Body of pancreas (tissue), 4 donors: ENCODE data around the gene RCOR2.

ENCODE experiments used
- CTCF ChIP-seq, 7 experiments: fragments of 450-650 bp in 4 of 7; fragments of 200-600 bp in 3 of 7; sonication (generic) in 3 of 7; IDR thresholded peaks; one replicate each; pipeline ENCODE4 v1.5.1; 2016 to 2019; ENCODE audit warnings: antibody characterized with exemption in 7 of 7
- POLR2A ChIP-seq, 3 donors: fragments of 450-650 bp; IDR thresholded peaks; one replicate each; pipeline ENCODE4 v1.6.1; 2016; ENCODE audit warnings: antibody characterized with exemption in 3 of 3, mild to moderate bottlenecking in 2 of 3

- TF ChIP-seq POLR2A (IDR thresholded peaks at IDR 0.05), result no peak
- no peak for TF ChIP-seq CTCF (IDR thresholded peaks at IDR 0.05)
Measured at GRCh38 chr11:63879598-63880402, 37.2 kb downstream of the RCOR2 start.
